K562 (cell line): ENCODE measurements around the gene HDHD3. TPM values are rescaled to one million over a fixed set of nuclear protein-coding genes. Genes with fewer than 3 reads are reported as not detected.

Experiments used
- CBFA2T3 ChIP-seq: fragments of 450-650 bp; IDR thresholded peaks from 2 replicates; pipeline ENCODE4 v1.6.1; 2017
- CBX1 ChIP-seq: sonication (generic); IDR thresholded peaks from 2 replicates; pipeline ENCODE4 v1.6.1; 2016; ENCODE audit warnings: antibody characterized with exemption, low read depth, mild to moderate bottlenecking
- ELF2 ChIP-seq: fragments of 250-450 bp; sonication (Bioruptor Pico); IDR thresholded peaks from 2 replicates; pipeline ENCODE4 v1.5.0; 2021; ENCODE audit warnings: mild to moderate bottlenecking
- GATAD2A ChIP-seq: fragments of 450-650 bp; IDR thresholded peaks from 2 replicates; pipeline ENCODE4 v1.6.1; 2017
- NFATC3 ChIP-seq: fragments of 450-650 bp; IDR thresholded peaks from 2 replicates; pipeline ENCODE4 v1.6.1; 2017; ENCODE audit warnings: mild to moderate bottlenecking
- NONO ChIP-seq, 2 experiments: fragments of 200-400 bp in 1 of 2; fragments of 450-650 bp in 1 of 2; formaldehyde crosslinking in 1 of 2; IDR thresholded peaks; 2 replicates each; pipeline ENCODE4 v1.6.1; 2017; ENCODE audit warnings: low read depth in 2 of 2, mild to moderate bottlenecking in 2 of 2, moderate library complexity in 2 of 2, low read length in 1 of 2
- PML ChIP-seq: IDR thresholded peaks from 2 replicates; pipeline ENCODE4 v1.6.1; 2012; ENCODE audit warnings: low read length, inconsistent platforms
- PURB ChIP-seq: sonication (generic); formaldehyde crosslinking; IDR thresholded peaks from 2 replicates; pipeline ENCODE4 v1.9.0; 2021; ENCODE audit warnings: low read depth, mild to moderate bottlenecking, missing genetic modification reagents
- RBM25 ChIP-seq: fragments of 200-400 bp; formaldehyde crosslinking; IDR thresholded peaks from 2 replicates; pipeline ENCODE4 v1.6.1; 2018; ENCODE audit warnings: low read length, low read depth, moderate library complexity; ENCODE audit not compliant: severe bottlenecking
- SETDB1 ChIP-seq: IDR thresholded peaks from one replicate; pipeline ENCODE4 v1.6.1; 2012; ENCODE audit warnings: low read length, control low read depth, inconsistent platforms
- SLC30A9 ChIP-seq: fragments of 250-450 bp; sonication (Bioruptor Pico); IDR thresholded peaks from 2 replicates; pipeline ENCODE4 v1.8.0; 2022; ENCODE audit warnings: mild to moderate bottlenecking, moderate library complexity
- SMARCA4 ChIP-seq: fragments of 450-650 bp; IDR thresholded peaks from 2 replicates; pipeline ENCODE4 v1.6.1; 2016
- SPI1 ChIP-seq: IDR thresholded peaks from 2 replicates; pipeline ENCODE4 v1.6.1; 2011; ENCODE audit warnings: low read depth, low read length, control low read depth, borderline replicate concordance
- SRF ChIP-seq, 2 experiments: fragments of 250-450, 450-650 bp in 1 of 2; sonication (Bioruptor Pico) in 1 of 2; sonication (generic) in 1 of 2; formaldehyde crosslinking; IDR thresholded peaks; 2 replicates each; pipeline versions ENCODE4 v1.5.0 to v1.5.1; 2020 to 2022; ENCODE audit warnings: mild to moderate bottlenecking in 1 of 2, missing genetic modification reagents in 1 of 2
- SRSF1 ChIP-seq: fragments of 200-400 bp; formaldehyde crosslinking; IDR thresholded peaks from 2 replicates; pipeline ENCODE4 v1.6.1; 2017; ENCODE audit warnings: mild to moderate bottlenecking, low read depth, low read length, moderate library complexity
- ZC3H11A ChIP-seq: IDR thresholded peaks from 2 replicates; pipeline ENCODE4 v1.6.1; 2012; ENCODE audit warnings: low read depth, low read length, improper control_type of control experiment
- ZFP36 ChIP-seq: fragments of 150-350 bp; IDR thresholded peaks from 2 replicates; pipeline ENCODE4 v1.6.1; 2018; ENCODE audit warnings: low read length, low read depth; ENCODE audit not compliant: partially characterized antibody
- ZFPM2 ChIP-seq: fragments of 250-450 bp; sonication (Bioruptor Pico); IDR thresholded peaks from 2 replicates; pipeline ENCODE4 v1.5.1; 2022; ENCODE audit warnings: mild to moderate bottlenecking
- ZNF12 ChIP-seq: sonication (generic); formaldehyde crosslinking; IDR thresholded peaks from 2 replicates; pipeline ENCODE4 v1.4.0; 2020; ENCODE audit warnings: mild to moderate bottlenecking, missing genetic modification reagents
- ZNF121 ChIP-seq: sonication (generic); formaldehyde crosslinking; conservative IDR thresholded peaks from 2 replicates; pipeline ENCODE4 v1.8.0; 2022; ENCODE audit warnings: missing genetic modification reagents
- ZNF431 ChIP-seq: sonication (generic); formaldehyde crosslinking; IDR thresholded peaks from 2 replicates; pipeline ENCODE4 v1.8.0; 2022; ENCODE audit warnings: mild to moderate bottlenecking, missing genetic modification reagents
- ZNF75A ChIP-seq: fragments of 450-650 bp; formaldehyde crosslinking; IDR thresholded peaks from 2 replicates; pipeline ENCODE4 v1.4.0; 2020; ENCODE audit warnings: mild to moderate bottlenecking
- ZSCAN32 ChIP-seq: fragments of 450-650 bp; formaldehyde crosslinking; IDR thresholded peaks from 2 replicates; pipeline ENCODE4 v1.4.0; 2020; ENCODE audit warnings: mild to moderate bottlenecking, moderate library complexity
- polyA plus RNA-seq, 8 experiments: library from polyadenylated mRNA; depleted of rRNA in 4 of 8; stranded (reverse) in 5 of 8; unstranded in 3 of 8; fragments of >200 nt; fragmentation: Nextera tagmentation in 2 of 8; fragmentation: Illumina TruSeq in 1 of 8; extraction: Ambion mirVana in 2 of 8; extraction: Trizol in 1 of 8; gene quantifications; 2 replicates each; pipeline versions ENCODE4 v1.2.1 to v1.2.3, GENCODE V29; 2011 to 2014; ENCODE audit warnings: inconsistent platforms in 1 of 8, missing spikeins in 1 of 8
- total RNA-seq, 7 experiments: library from RNA; depleted of rRNA in 6 of 7; stranded (reverse); fragments of >200 nt in 6 of 7; fragmentation: Illumina TruSeq in 2 of 7; extraction: Trizol in 2 of 7; gene quantifications; 2 replicates each; pipeline versions ENCODE4 v1.2.1 to v1.2.3, GENCODE V29; 2011 to 2021; ENCODE audit warnings: low replicate concordance in 1 of 7
- TF ChIP-seq, protein P1 (sequence below): sonication (generic); formaldehyde crosslinking; IDR thresholded peaks from 2 replicates; pipeline ENCODE4 v1.8.1; 2022; ENCODE audit warnings: missing genetic modification reagents
- TF ChIP-seq, protein P2 (sequence below): fragments of 250-450 bp; sonication (Bioruptor Pico); IDR thresholded peaks from 2 replicates; pipeline ENCODE4 v1.8.0; 2022; ENCODE audit warnings: inconsistent platforms
- TF ChIP-seq, protein P3 (sequence below): sonication (generic); formaldehyde crosslinking; IDR thresholded peaks from 2 replicates; pipeline ENCODE4 v1.8.1; 2023; ENCODE audit warnings: mild to moderate bottlenecking, missing genetic modification reagents

The HDHD3 gene
- total and polyA plus RNA-seq, 9 of the 15 experiments (the other 6 are each of a cell fraction or from before 2014, with no cell fraction given): 1.1 to 19.1 (median 10.9) TPM

DNA sequence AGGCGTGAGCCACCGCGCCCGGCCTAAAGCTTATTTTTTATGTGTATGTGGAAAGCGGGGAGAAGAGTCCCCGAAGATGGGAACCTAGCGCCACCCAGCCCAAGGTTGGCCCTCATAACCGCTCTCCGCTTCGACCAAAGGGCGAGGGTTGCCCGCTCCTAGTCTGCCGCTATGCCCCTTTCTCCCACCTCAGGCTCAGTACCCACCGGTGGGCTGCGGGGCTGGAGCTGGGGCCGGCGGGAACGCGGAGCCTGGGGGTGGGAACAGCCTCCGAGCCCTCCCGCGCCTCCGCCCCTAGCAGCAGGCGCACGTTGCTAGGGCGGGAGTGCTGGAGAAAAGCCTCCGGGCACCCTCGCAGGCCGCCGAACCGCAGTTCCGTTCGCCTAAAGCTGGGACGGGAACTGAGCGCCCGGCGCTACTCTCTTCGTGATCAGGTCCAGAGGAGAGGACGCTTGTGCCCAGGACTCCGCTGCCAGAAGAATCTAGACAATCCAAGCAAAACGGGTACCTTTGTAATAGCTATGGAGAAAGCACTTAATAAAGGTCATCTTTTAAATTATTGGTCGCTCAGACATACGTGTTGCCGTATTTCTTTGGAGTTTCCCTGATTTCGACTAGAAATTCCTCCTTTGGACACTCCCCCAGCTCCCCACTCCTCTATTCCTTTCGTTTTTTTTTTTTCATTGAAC, 36.6 kb downstream of the HDHD3 start, which contains the start of gene WDR31 (continued):
- TF ChIP-seq ZC3H11A: peak; percentile 93
- TF ChIP-seq PML: peak; percentile 61
- no peak for TF ChIP-seq ZNF431 (CRISPR knock-in tag)
- no peak for TF ChIP-seq ZNF121
- TF ChIP-seq SPI1: 0 out of 2 replicates have a peak, but pooled peaks have one; percentile 42
- no peak for TF ChIP-seq PURB
- TF ChIP-seq, protein P1, sequence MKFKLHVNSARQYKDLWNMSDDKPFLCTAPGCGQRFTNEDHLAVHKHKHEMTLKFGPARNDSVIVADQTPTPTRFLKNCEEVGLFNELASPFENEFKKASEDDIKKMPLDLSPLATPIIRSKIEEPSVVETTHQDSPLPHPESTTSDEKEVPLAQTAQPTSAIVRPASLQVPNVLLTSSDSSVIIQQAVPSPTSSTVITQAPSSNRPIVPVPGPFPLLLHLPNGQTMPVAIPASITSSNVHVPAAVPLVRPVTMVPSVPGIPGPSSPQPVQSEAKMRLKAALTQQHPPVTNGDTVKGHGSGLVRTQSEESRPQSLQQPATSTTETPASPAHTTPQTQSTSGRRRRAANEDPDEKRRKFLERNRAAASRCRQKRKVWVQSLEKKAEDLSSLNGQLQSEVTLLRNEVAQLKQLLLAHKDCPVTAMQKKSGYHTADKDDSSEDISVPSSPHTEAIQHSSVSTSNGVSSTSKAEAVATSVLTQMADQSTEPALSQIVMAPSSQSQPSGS (CRISPR knock-in tag): no peak
- TF ChIP-seq GATAD2A: peak; percentile 67; the same call in 1 of the 2 replicates
- TF ChIP-seq SMARCA4: peak; percentile 49; the same call in 1 of the 2 replicates
- TF ChIP-seq, protein P2, sequence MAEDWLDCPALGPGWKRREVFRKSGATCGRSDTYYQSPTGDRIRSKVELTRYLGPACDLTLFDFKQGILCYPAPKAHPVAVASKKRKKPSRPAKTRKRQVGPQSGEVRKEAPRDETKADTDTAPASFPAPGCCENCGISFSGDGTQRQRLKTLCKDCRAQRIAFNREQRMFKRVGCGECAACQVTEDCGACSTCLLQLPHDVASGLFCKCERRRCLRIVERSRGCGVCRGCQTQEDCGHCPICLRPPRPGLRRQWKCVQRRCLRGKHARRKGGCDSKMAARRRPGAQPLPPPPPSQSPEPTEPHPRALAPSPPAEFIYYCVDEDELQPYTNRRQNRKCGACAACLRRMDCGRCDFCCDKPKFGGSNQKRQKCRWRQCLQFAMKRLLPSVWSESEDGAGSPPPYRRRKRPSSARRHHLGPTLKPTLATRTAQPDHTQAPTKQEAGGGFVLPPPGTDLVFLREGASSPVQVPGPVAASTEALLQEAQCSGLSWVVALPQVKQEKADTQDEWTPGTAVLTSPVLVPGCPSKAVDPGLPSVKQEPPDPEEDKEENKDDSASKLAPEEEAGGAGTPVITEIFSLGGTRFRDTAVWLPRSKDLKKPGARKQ (CRISPR knock-in tag): no peak
- peak in 1 of 2 experiments; percentile 74; a peak in 1 of 4 replicates for TF ChIP-seq NONO (IDR thresholded peaks at IDR 0.05; ENCODE audit: low read depth in 2 of 2, low read length in 1 of 2)
- no peak for TF ChIP-seq ZFPM2 (CRISPR knock-in tag)
- TF ChIP-seq SLC30A9 (CRISPR knock-in tag): no peak
- TF ChIP-seq ZFP36: no peak
- TF ChIP-seq SRSF1: no peak
- no peak for TF ChIP-seq NFATC3
- TF ChIP-seq ZSCAN32 (CRISPR knock-in tag): no peak
- no peak for TF ChIP-seq SETDB1
- TF ChIP-seq CBX1: peak; percentile 79
- no peak; the same call in 1 of the 2 replicates for TF ChIP-seq ELF2 (CRISPR knock-in tag)
- no peak; the same call in 1 of the 2 replicates for TF ChIP-seq ZNF12 (CRISPR knock-in tag)
- TF ChIP-seq SRF (CRISPR knock-in tag; IDR thresholded peaks at IDR 0.05): peak in 1 of 2 experiments; percentile 45; a peak in 1 of 4 replicates
- no peak for TF ChIP-seq ZNF75A (CRISPR knock-in tag)
- no peak for TF ChIP-seq RBM25
- no peak for TF ChIP-seq CBFA2T3
- TF ChIP-seq, protein P3, sequence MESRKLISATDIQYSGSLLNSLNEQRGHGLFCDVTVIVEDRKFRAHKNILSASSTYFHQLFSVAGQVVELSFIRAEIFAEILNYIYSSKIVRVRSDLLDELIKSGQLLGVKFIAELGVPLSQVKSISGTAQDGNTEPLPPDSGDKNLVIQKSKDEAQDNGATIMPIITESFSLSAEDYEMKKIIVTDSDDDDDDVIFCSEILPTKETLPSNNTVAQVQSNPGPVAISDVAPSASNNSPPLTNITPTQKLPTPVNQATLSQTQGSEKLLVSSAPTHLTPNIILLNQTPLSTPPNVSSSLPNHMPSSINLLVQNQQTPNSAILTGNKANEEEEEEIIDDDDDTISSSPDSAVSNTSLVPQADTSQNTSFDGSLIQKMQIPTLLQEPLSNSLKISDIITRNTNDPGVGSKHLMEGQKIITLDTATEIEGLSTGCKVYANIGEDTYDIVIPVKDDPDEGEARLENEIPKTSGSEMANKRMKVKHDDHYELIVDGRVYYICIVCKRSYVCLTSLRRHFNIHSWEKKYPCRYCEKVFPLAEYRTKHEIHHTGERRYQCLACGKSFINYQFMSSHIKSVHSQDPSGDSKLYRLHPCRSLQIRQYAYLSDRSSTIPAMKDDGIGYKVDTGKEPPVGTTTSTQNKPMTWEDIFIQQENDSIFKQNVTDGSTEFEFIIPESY (CRISPR knock-in tag): 0 out of 2 replicates have a peak, but pooled peaks have one; percentile 18
